Neural cell (in vitro differentiated cells): Measurements from ENCODE around the gene LILRB5. TPM values are rescaled to one million over a fixed set of nuclear protein-coding genes. Genes with fewer than 3 reads are reported as not detected.
"Not testable (repeated sequence)": the region's sequence is repeated elsewhere in the genome, so short reads cannot be mapped to it uniquely, and the experiment has no call there.

Experiments
- H2AFZ ChIP-seq: fragments of 200-600, 300-800 bp; sonication (generic), shearing (Covaris generic); 2 replicates; pipeline ENCODE4 v1.6.0; 2014; ENCODE audit warnings: low read depth, mild to moderate bottlenecking, antibody characterized with exemption, low read length, moderate library complexity
- H3F3A ChIP-seq: fragments of 200-600 bp; shearing (Covaris generic); 2 replicates; pipeline ENCODE4 v1.6.1; 2016; ENCODE audit warnings: mild to moderate bottlenecking, moderate library complexity, mixed read lengths, antibody characterized with exemption, low read length; ENCODE audit not compliant: insufficient read depth, poor library complexity, severe bottlenecking
- H3K27ac ChIP-seq: fragments of 200-600, 300-800 bp; sonication (generic), shearing (Covaris generic); 2 replicates; pipeline ENCODE4 v1.5.1; 2014; ENCODE audit warnings: mild to moderate bottlenecking, low read length, moderate library complexity
- H3K27me3 ChIP-seq: fragments of 300-800, 200-600 bp; sonication (generic), shearing (Covaris generic); 2 replicates; pipeline ENCODE4 v1.6.0; 2014; ENCODE audit warnings: mild to moderate bottlenecking, low read depth, low read length, moderate library complexity; ENCODE audit not compliant: insufficient read depth
- H3K36me3 ChIP-seq: fragments of 300-800, 200-600 bp; sonication (generic), shearing (Covaris generic); 2 replicates; pipeline ENCODE4 v1.5.1; 2014; ENCODE audit warnings: mild to moderate bottlenecking, antibody characterized with exemption, low read length, moderate library complexity; ENCODE audit not compliant: insufficient read depth
- H3K4me2 ChIP-seq: fragments of 300-800, 200-600 bp; sonication (generic), shearing (Covaris generic); 2 replicates; pipeline ENCODE4 v1.6.0; 2014; ENCODE audit warnings: mild to moderate bottlenecking, low read length
- H3K4me3 ChIP-seq: fragments of 300-800, 200-600 bp; sonication (generic), shearing (Covaris generic); 2 replicates; pipeline ENCODE4 v1.5.1; 2014; ENCODE audit warnings: mild to moderate bottlenecking, low read length, moderate library complexity
- H3K79me2 ChIP-seq: fragments of 200-600 bp; shearing (Covaris generic); replicated peaks from 2 replicates; pipeline ENCODE4 v1.6.0; 2014; ENCODE audit warnings: mild to moderate bottlenecking, low read length, moderate library complexity; ENCODE audit not compliant: insufficient read depth
- H3K9ac ChIP-seq: fragments of 300-800, 200-600 bp; sonication (generic), shearing (Covaris generic); 2 replicates; pipeline ENCODE4 v1.6.1; 2016; ENCODE audit warnings: mild to moderate bottlenecking, low read length, mixed read lengths
- H3K9me2 ChIP-seq: fragments of 200-600 bp; shearing (Covaris generic); 2 replicates; pipeline ENCODE4 v1.6.1; 2016; ENCODE audit warnings: mild to moderate bottlenecking, low read length, mixed read lengths; ENCODE audit not compliant: insufficient read depth
- H3K9me3 ChIP-seq: fragments of 200-600, 300-800 bp; sonication (generic), shearing (Covaris generic); 2 replicates; pipeline ENCODE4 v1.6.1; 2016; ENCODE audit warnings: mild to moderate bottlenecking, mixed run types, low read length, moderate library complexity, mixed read lengths
- H4K20me1 ChIP-seq: fragments of 200-600 bp; shearing (Covaris generic); 2 replicates; pipeline ENCODE4 v1.6.1; 2016; ENCODE audit warnings: mild to moderate bottlenecking, mixed run types; ENCODE audit not compliant: insufficient read depth
- CTCF ChIP-seq: fragments of 450-650 bp; IDR thresholded peaks from 2 replicates; pipeline ENCODE4 v1.5.1; 2014; ENCODE audit warnings: antibody characterized with exemption, mild to moderate bottlenecking, moderate library complexity; ENCODE audit not compliant: poor library complexity, severe bottlenecking
- EP300 ChIP-seq: fragments of 450-650 bp; conservative IDR thresholded peaks from 2 replicates; pipeline ENCODE4 v1.6.1; 2014; ENCODE audit warnings: antibody characterized with exemption, mild to moderate bottlenecking, moderate library complexity; ENCODE audit not compliant: poor library complexity, severe bottlenecking
- EZH2 ChIP-seq: fragments of 200-600, 300-800 bp; shearing (Covaris generic), sonication (generic); IDR thresholded peaks from 2 replicates; pipeline ENCODE4 v1.6.1; 2014; ENCODE audit warnings: antibody characterized with exemption, low read length, borderline replicate concordance, mild to moderate bottlenecking; ENCODE audit not compliant: insufficient read depth, poor library complexity, severe bottlenecking
- MXI1 ChIP-seq: fragments of 450-650 bp; conservative IDR thresholded peaks from 2 replicates; pipeline ENCODE4 v1.6.1; 2014; ENCODE audit warnings: antibody characterized with exemption, mild to moderate bottlenecking; ENCODE audit not compliant: poor library complexity, severe bottlenecking
- POLR2AphosphoS5 ChIP-seq: IDR thresholded peaks from 2 replicates; pipeline ENCODE4 v1.6.1; 2012
- RAD21 ChIP-seq: fragments of 450-650 bp; conservative IDR thresholded peaks from 2 replicates; pipeline ENCODE4 v1.6.1; 2014; ENCODE audit warnings: antibody characterized with exemption, mild to moderate bottlenecking, moderate library complexity
- REST ChIP-seq: IDR thresholded peaks from 2 replicates; pipeline ENCODE4 v1.6.1; 2012; ENCODE audit warnings: borderline replicate concordance
- SMC3 ChIP-seq: fragments of 450-650 bp; conservative IDR thresholded peaks from 2 replicates; pipeline ENCODE4 v1.6.1; 2014; ENCODE audit warnings: antibody characterized with exemption, mild to moderate bottlenecking, moderate library complexity; ENCODE audit not compliant: poor library complexity
- TAF1 ChIP-seq: IDR thresholded peaks from 2 replicates; pipeline ENCODE4 v1.6.1; 2012; ENCODE audit warnings: low read depth
- polyA plus RNA-seq: library from polyadenylated mRNA; depleted of rRNA; stranded (reverse); fragments of >200 nt; gene quantifications from 2 replicates; pipeline ENCODE4 v1.2.3, GENCODE V29; 2014

The LILRB5 gene
- polyA plus RNA-seq, 1 donor from 2014 or later: not detected

GRCh38 chr19:54275951-54276350 is 18.9 kb upstream of the LILRB5 start:
- no peaks in the 10 kb centered on the region for H3K9me3 ChIP-seq
- no peaks in the 10 kb centered on the region for H3K9me2 ChIP-seq
- H3K36me3 ChIP-seq: no peaks in the 10 kb centered on the region
- H3K9ac ChIP-seq: no peak overlapping the region
- no peaks in the 10 kb centered on the region for H3F3A ChIP-seq
- no peak overlapping the region for H2AFZ ChIP-seq
- H3K4me2 ChIP-seq: no peak overlapping the region
- H3K27me3 ChIP-seq: no peaks in the 10 kb centered on the region
- no peak overlapping the region for H3K4me3 ChIP-seq
- TF ChIP-seq EZH2 (no peak), SMC3 (no peak), CTCF (no peak), RAD21 (no peak), EP300 (no peak), REST (no peak)
- no peak overlapping the region for H3K27ac ChIP-seq
- H3K79me2 ChIP-seq: no peaks in the 10 kb centered on the region
- H4K20me1 ChIP-seq: no peaks in the 10 kb centered on the region

GRCh38 chr19:54274516-54274915 is 17.4 kb upstream of the LILRB5 start:
- H3K4me2 ChIP-seq, H3F3A ChIP-seq, H3K79me2 ChIP-seq, H3K27me3 ChIP-seq, H4K20me1 ChIP-seq, H3K9me3 ChIP-seq, H2AFZ ChIP-seq, H3K27ac ChIP-seq, H3K9ac ChIP-seq, H3K36me3 ChIP-seq, H3K9me2 ChIP-seq, H3K4me3 ChIP-seq: not testable (repeated sequence)

- Histone ChIP-seq H2AFZ (no peak overlapping the region), H3K9me3 (no peaks in the 10 kb centered on the region), H3K4me3 (no peak overlapping the region), H3K4me2 (no peak overlapping the region), H3K9me2 (no peaks in the 10 kb centered on the region), H4K20me1 (no peaks in the 10 kb centered on the region), H3K9ac (no peak overlapping the region), H3K27me3 (no peaks in the 10 kb centered on the region), H3K36me3 (no peaks in the 10 kb centered on the region), H3K79me2 (no peaks in the 10 kb centered on the region), H3K27ac (no peak overlapping the region), H3F3A (no peaks in the 10 kb centered on the region)
- TF ChIP-seq MXI1 (no peak), SMC3 (no peak), POLR2AphosphoS5 (no peak), EP300 (no peak), EZH2 (no peak), CTCF (no peak), REST (no peak), RAD21 (no peak), TAF1 (no peak)
Observed at GRCh38 chr19:54273821-54274220, 16.7 kb upstream of the LILRB5 start.
